GM18505 (cell line): ENCODE results near the gene DUSP9.
"Not testable (repeated sequence)": the region's sequence is repeated elsewhere in the genome, so short reads cannot be mapped to it uniquely, and the experiment has no call there.

ENCODE experiments used
- ATAC-seq: cut with Tn5 transposase; IDR thresholded peaks from one replicate; pipeline ENCODE4 v1.9.1; 2021; ENCODE audit not compliant: unreplicated experiment
- POLR2A ChIP-seq: IDR thresholded peaks from 4 replicates; pipeline ENCODE4 v1.6.1; 2011; ENCODE audit warnings: borderline replicate concordance; ENCODE audit not compliant: insufficient read depth, insufficient read length; ENCODE audit errors: extremely low read depth

DUSP9 gene

GRCh38 chrX:153671589-153672530, 24.9 kb downstream of the DUSP9 start:
- no peak for TF ChIP-seq POLR2A

DNA sequence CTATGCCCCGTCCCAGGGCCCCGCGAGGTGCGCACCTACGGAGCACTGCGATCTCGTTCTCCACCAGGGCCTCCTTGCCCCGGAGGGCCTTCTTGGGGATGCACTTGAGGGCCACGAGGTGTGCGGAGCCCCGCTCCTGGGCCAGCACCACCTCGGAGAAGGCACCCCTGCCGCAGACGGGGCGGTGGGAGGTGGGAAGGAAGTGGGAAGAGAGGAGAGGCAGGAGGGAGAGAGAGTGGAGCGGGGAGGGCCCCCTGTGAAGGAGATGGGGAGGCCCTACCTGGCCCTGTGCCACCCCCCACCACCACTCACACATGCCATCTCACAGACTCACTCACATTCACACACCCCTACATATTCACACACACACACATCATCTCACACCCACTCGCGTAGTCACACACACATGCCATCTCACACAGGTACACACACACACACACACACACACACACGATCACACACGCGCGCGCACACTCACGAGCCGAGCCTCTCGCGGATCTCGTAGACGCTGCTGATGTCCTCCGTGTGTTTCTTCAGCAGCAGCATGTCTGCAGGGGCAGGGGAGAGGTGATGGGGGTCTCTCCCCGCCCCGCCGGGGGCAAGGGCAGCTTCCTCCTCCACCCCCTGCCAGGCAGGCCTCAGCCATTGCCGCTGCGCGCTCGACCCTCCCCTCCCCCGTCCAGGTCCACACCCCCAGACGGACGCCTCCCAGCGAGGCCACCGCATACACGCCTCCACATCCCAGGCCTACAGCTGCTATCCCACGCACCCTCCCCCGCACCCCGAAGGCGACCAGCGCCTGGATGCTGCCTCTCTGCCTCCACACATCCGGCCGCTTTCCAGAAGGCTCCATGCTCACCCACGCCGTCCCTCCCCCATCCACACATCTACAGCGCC, 25.8 kb downstream of the DUSP9 start:
- TF ChIP-seq POLR2A, result no peak
- ATAC-seq, result no peak

More at GRCh38 chrX:153671589-153672530, 24.9 kb downstream of the DUSP9 start:
- ATAC-seq, result no peak

DNA sequence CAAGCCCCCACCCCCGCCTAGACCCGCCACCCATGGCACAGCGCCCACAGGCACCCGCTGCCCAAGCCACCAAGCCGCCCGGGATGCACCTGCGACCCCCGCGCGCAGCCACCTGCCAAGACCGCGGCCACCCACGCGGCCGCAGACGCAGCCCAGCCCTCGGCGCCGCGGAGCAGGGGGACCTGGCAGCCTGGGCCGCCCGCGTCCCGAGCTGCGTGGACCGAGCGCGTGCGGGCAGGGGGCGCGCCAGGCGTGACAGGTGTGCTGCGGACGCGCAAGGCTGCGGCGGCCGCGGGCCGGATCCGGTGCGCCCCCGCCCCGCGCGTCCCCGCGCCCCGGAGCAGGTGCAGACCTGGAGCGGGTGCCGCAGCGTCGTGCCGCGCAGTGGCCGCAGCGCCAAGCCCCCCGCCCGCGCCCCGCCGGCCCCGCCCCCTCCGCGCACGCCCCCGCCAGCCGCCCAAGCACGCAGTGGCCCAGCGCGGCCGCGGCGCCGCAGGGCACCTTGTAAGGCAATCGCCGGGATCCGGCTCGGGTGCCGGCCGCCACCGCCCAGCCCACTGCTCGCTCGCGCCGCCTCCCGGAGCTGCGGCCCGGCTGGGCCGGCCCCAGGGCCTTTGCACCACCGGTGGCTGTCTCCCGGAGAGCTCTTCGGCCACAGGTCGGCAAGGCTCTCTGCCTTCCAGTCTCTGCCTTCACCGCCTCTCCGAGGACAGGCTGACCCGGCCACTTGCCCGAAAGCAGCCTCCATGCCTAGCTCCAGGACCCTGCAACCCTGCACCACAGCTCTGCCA, 26.6 kb downstream of the DUSP9 start, which contains the start of gene PNCK:
Gene PNCK (minus strand): TSS at position 386 of the 791 bp plus-strand sequence. CDS start 737 bp downstream, outside the sequence.
- no peak for ATAC-seq
- TF ChIP-seq POLR2A, result no peak

DNA sequence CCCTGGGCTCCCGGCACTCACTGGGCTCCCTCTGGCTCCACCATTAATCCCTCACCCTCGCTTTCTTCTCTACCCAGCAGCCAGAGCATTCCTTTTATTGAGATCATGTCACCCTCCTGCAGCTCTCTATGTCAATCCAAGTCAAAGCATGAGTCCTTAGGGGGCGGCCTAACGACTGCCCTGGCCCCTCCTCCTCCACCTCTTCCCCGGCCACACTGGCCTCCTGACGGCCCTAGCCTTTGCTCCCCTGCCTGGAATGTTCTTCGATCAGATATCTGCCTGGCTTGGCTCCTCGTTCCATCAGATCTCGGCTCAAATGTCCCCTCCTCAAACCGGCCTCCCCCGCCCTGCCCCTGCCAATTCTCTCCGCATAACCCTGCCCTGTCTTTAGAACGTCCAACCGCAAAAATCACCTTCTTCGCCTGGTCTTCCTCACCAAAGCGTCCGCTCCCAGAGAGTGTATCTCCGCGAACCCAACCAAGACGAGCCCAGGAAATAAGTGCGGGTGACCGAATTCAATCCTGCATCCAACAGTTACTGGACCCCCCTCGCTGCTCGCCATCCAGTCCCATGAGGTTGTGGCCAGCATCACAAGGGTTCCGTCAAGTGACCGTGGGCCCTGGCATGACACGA, 27.3 kb downstream of the DUSP9 start:
- no peak for TF ChIP-seq POLR2A
- no peak for ATAC-seq

GRCh38 chrX:153681175-153681574, 34.2 kb downstream of the DUSP9 start:
- ATAC-seq, result no peak
- no peak for TF ChIP-seq POLR2A

DNA sequence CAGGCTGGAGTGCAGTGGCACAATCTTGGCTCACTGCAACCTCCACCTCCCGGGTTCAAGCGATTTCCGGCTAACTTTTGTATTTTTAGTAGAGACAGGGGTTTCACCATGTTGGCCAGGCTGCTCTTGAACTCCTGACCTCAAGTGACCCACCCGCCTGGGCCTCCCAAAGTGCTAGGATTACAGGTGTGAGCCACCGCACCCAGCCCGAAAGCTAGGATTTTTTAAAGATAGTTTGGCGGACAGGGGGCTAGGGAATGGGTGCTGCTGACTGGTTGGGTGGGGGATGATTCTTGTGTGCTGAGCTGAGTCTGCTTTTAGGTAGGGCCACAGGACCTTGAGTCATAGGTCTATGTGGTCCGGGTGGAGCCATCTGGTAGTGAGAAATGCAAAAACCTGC, 36.5 kb downstream of the DUSP9 start:
- ATAC-seq, result not testable (repeated sequence)

GRCh38 chrX:153684467-153685155, 37.6 kb downstream of the DUSP9 start:
- TF ChIP-seq POLR2A, result no peak
- no peak for ATAC-seq

GRCh38 chrX:153685156-153685536, 38.1 kb downstream of the DUSP9 start:
- no peak for TF ChIP-seq POLR2A
- no peak for ATAC-seq

DNA sequence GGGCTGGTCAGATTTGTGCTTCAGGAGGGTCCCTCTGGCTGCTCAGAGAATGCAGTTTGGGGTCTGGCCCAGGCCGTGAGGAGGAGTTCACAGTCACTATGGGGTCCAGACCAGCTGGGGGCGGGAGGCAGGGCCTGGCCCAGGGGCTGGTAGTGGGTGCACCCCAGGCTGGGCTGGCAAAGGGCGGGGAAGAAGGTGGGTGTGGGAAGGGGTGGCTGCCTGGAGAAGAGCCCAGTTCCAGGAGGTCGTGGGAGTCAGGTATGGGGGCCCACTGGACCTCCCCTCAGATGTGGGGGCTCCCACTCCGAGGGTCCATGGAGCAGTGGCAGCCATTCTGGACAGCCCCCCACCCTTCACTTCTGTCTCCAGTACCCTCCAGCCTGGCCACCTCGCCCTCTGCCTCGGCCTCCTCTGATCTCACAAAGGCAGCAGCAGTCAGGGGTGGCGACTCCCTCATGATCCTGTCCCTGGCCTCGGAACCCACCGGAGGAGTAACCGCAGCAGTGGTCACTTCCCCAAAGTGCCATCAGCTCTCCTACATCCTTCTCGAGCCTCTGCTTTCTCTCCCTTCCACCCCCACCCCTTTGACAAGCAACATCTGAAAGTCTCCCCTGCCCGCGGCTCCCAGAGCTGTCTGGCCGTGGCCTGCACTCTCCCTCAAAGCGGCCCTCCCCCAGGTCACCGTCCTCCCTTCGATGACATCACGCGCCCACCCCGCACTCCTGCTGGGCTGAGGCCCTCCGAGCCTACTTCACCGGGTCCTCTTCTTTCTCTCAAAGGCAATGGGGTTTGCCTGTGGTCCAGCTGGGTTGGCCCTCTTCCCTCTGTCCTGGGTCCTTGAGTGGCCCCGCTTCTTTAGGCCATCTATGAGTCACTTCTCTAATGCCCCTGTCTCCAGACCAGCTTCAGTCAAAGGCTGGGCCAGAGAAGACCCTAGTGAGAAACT, 39.0 kb downstream of the DUSP9 start:
- ATAC-seq, result no peak
- TF ChIP-seq POLR2A, result no peak

GRCh38 chrX:153686711-153687110, 39.7 kb downstream of the DUSP9 start:
- no peak for ATAC-seq
- TF ChIP-seq POLR2A, result no peak
